NCI-H128 (cell line): ENCODE data around the gene NFATC1.

Source experiments
- DNase-seq: peaks from one replicate; lab custom pipeline; 2025; ENCODE audit not compliant: unreplicated experiment; lab: John Stamatoyannopoulos, UW

NFATC1 gene

DNA sequence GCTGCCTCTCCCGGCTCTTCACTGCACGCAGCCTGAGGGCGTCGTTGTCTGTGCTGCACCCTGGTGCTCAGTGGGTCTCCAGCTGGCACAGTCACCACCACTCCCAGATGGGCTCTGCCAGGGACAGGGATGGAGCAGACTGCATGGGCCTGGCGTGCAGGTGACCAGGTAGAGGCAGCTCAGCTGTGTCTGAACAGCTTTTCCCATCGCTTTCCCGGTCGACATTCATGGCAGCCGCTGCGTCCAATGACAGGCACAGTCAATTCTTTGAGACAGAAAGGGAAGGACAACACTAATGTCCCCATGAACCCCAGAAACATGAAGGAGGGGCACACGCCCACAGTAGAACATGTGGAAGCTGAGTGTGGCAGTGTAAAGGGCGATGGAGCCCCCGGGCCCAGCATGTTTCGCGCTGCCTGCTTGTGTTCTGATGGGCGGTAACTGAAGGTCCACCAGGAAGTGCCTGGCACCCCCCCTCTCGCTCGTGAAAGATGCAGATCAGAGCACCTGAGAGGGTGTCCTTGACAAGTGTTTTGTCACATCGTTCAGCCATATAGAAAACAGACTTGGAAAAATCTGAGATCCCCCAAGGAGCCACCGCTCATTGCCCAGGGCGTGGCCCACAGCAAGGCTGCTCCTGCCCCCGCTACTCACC is 122.4 kb downstream of the NFATC1 start:
- no peak for DNase-seq

DNA sequence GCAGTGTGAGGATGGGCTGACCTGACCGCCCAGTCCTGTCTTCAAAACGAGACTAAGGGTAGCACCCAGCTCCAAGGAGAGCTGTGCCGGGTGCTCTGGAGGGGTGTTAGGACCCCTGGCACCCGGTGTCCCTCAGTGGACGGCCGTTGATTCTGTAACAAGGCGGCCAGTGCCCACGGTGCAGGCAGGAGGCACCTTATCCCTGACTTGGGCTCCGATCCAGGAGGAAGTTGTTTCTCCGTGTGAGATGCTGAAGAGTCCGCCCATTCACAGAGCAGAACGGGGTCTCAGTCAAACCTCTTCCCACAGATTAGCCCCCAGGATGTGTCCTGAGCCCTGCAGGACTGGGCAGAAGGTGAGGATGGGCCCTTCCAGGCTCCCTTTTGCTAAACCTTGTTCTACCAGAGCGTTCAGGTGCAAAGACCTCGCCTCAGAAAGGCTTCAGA is 123.0 kb downstream of the NFATC1 start:
- DNase-seq, result no peak

DNA sequence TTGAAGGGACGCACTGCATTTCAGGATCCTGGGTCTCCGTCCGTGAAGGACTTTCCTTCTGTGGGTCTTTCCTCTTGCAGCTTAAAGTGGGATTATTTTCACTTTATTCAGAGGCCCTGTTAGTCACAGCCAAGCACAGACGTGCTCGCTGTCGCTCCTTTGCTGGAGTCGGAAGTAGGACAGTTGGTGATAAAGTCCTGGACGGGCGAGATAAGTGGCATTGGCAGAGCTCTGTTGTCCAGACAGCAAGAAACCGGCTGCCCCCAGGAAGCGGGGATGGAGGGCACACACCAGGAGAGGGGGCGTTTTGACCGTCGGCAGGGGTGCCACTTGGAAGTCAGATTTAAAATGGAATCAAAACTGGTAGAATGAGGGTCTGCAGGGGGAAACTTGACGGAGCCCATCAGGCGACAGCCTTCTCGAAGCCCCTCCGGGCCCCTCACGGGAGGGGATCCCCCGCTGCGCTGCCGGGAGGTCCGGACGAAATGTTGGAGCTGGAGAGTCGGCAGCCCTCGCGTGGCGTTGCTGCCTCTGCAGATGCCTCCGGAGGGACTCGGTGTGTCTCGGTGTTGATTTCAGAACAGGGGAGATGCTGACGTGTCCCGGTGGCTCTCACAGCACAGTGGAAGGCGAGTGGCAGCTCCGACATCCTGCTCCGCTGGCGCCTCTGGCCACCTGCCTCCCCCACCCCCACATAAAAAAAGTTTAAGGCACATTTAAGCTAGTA is 124.2 kb downstream of the NFATC1 start:
- DNase-seq, result no peak

DNA sequence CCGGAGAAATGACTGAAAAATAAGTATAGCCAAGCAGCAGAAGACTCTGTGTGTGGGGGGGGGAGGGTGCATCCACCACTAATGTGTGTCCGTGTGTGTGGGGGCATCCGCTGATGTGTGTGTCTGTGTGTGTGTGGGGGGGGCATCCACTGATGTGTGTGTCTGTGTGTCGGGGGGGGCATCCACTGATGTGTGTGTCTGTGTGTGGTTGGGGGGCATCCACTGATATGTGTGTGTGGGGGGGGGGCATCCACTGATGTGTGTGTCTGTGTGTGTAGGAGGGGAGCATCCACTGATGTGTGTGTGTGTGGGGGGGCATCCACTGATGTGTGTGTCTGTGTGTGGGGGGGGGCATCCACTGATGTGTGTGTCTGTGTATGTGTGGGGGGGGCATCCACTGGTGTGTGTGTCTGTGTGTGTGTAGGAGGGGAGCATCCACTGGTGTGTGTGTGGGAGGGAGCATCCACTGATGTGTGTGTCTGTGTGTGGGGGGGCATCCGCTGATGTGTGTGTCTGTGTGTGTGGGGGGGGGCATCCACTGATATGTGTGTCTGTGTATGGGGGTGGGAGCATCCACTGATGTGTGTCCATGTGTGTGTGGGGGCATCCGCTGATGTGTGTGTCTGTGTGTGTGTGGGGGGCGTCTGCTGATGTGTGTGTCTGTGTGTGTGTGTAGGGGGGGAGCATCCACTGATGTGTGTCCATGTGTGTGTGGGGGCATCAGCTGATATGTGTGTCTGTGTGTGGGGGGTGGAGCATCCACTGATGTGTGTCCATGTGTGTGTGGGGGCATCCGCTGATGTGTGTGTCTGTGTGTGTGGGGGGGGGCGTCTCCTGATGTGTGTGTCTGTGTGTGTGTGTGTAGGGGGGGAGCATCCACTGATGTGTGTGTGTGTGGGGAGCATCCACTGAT is 125.0 kb downstream of the NFATC1 start:
- no peak for DNase-seq

DNA sequence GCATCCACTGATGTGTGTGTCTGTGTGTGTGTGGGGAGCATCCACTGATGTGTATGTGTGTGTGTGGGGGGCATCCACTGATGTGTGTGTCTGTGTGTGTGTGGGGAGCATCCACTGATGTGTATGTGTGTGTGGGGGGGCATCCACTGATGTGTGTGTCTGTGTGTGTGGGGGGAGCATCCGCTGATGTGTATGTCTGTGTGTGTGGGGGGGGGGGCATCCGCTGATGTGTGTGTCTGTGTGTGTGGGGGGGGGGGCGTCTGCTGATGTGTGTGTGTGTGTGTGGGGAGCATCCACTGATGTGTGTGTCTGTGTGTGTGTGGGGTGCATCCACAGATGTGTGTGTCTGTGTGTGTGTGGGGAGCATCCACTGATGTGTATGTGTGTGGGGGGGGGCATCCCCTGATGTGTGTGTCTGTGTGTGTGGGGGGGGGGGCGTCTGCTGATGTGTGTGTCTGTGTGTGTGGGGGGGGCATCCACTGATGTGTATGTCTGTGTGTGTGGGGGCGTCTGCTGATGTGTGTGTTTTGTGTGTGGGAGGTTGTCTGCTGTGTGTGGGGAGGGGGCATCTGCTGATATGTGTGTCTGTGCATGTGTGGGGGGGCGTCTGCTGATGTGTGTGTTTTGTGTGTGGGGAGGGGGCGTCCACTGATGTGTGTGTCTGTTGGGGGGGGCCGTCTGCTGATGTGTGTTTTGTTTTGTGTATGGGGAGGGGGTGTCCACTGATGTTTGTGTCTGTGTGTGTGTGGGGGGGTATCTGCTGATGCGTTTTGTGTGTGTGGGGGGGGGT is 125.9 kb downstream of the NFATC1 start:
- DNase-seq, result no peak

DNA sequence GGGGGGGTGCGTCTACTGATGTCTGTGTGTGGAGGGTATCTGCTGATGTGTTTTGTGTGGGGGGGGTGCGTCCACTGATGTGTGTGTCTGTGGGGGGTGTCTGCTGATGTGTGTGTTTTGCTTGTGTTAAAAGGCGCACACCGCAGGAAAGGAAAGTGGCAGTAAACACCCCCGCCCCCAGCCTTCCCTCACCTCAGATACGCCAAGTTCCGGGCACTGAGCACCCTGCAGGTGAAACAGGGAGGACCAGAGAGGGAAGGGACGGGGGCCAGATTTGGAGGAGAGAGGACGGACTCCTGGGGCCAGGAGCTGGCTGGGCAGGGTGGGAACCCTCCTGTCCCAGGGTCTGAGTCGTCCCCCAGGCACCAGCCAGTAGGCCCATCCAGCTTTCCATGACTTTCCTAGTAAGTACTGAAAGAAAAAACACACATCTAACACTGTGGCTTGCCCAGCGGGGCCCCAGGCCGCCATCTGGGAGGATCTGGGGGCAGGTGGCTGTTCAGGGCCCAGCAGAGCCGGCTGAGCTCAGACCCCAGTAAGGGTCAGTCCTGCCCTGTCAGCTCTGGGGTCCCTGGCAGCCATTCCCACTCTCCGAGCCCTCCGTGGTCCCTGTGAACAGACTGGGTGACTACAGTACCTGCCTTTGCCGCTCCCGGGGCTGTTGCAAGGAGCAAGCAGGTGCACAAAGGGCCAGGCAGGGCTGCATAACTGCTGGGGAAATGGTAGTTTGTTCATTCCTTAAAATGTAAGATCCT is 126.9 kb downstream of the NFATC1 start:
- no peak for DNase-seq

DNA sequence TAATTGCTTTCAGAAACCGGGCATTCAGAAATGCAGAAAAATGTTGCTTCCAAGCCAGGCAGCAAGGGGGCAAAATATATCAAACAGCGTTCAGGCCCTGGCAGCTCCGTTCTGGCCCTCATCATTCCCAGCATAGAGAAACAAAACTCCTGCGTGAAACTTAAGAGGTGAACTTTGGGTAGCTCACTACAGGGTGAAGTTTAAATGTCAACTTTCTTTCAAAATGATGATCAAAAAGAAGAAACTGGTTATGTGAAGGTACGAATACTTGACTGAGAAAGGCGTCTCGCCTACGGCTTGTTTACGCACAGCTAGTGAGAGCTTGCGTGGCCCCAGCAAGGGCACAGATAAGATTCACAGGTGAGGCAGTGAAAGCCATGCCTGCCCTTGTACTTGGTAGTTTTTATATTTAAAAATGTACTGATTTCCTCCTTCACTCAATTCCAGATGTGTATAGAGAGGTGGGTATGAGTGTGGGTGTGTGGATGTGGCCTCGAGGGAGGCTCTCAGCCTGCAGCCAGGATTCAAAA is 127.5 kb downstream of the NFATC1 start:
- DNase-seq, result no peak

DNA sequence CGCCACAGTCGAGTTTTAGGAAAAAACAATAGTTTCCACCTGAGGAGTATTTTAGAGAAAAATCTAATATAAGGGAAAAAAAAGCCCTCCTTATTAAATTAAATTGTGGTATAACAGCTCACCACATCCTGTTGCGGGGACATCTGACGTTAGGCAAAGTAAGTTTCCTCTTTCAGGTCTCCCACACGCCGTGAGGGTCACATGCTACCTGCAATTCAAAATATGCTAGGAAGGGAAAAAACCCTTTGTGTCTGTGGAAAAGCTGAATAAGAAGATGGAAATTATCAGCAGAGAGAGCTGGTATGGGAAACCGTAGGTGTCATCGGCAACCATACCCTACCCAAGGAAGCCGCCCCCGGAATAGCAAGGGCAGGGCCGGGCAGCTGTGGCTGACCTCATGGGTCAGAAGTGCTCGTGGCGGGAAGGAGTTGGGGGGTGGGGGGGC is 128.0 kb downstream of the NFATC1 start:
- DNase-seq, result no peak

DNA sequence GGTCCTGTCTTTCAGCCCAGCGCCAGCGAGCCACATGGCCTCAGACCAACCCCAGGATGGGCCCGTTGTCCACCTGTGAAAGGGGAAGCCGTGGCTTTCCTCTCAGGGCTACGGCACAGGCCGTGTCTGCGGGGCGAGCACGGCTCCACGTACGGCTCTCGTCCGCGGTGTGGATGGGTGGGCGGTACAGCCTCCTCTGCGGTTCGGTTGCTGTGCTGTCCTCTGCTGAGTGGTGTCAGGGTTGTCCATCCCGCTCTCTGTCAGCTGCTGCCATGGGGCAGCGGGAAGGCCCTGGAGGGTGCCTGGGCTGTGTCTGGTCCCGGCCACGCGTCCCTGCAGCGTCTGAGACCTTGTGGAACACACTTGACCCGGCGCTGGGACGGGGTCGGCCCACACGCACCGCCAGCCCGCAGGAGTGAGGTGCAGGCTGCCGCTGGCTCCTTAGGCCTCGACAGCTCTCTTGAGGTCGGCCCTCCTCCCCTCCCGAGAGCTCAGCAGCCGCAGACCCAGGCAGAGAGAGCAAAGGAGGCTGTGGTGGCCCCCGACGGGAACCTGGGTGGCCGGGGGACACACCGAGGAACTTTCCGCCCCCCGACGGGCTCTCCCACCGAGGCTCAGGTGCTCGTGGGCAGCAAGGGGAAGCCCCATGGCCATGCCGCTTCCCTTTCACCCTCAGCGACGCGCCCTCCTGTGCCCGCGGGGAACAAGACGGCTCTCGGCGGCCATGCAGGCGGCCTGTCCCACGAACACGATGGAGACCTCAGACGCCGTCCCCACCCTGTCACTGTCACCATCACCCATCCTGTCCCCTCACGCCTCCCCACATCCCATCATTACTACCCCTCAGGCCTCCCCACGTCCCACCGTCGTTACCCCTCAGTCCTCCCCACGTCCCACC is 128.7 kb downstream of the NFATC1 start:
- DNase-seq, result no peak

DNA sequence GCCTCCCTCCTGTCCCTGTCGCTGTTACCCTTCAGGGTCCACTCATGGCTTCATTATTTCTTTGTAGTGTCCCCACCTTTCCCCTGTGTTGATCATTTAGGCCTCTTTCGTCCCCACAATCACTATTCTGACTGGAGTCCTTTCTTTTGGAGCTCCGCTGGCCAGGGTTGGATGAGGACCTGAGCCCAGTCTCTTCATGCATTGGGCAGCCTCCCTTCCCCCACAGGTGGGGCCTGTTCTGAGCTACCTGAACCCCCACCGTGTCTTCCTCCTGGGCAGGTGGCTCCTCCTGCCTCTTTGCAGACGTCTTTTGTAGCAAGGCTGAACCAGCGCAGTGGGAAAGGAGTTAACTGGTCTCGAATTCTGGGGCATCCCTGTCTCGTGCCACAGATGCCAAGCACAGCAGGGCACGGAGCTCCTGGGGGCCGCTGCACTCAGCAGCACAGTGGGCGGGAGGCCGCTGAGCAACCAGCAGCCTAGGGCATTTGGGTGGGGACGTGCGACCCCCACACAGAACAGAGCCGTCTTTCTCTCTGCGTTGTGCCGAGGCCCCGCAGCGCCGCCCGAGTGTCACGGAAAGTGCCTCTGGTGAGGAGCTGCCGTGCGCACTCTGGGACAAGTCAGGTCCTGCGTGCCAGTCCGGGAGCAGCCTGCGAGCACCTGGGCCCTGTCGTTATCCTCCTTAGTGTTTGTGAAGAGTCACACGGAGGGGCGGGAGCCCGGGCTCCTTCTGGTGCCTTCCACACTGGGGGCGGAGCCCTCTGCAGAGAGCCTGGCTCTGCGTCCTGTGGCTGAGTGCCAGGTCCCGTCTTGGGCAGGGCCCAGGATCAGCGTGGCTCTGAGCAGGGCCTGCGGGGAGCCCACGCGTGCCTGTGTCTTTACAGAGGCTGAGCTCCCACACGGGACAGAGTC is 130.1 kb downstream of the NFATC1 start:
- DNase-seq, result peak; percentile 29

DNA sequence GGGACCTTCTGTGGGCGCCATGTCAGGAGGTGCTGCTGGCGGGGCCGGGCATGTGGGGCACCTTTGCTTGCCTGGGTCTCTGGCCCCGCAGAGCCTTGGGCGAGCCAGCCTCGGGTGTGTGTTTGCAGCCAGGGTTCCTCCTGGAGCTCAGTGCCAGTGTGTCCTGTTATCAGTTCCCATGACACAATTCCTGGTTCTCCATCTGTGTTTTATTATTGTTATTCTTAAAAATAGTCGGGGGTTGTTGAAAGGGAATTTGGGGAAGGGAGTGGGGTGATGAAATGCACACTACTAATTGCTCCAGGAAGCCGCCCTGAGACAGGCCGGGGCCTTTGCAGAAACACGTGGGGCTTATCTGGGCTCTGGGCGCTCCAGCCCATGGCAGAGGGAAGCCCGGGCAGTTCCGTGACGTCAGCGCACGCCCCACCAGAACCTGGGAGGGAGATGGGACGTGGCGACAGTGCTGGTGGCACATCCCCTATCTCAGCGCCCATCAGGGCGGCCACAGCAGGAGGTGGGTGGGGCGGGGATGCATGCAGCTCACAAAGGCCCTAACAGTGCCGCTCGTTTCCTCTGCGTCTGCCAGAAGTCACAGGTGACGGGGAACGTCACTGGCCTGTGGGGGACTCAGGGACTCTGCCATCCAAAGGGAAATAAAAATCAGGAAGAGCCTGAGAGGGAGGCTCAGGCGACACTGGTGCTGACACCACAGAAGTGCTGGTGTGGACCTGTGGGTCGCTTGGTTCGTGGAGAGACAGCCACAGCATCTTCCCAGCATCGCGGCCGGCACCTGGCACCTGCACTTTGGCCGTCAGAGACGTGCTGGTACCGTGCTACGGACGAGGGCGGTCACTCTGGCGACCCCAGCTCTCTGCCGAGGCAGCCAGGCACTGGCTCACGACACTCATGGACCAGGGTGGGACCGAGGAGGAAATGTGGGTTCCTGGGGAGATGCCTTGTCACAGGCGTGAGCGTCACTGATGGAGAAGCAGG is 131.0 kb downstream of the NFATC1 start:
- DNase-seq, result no peak

DNA sequence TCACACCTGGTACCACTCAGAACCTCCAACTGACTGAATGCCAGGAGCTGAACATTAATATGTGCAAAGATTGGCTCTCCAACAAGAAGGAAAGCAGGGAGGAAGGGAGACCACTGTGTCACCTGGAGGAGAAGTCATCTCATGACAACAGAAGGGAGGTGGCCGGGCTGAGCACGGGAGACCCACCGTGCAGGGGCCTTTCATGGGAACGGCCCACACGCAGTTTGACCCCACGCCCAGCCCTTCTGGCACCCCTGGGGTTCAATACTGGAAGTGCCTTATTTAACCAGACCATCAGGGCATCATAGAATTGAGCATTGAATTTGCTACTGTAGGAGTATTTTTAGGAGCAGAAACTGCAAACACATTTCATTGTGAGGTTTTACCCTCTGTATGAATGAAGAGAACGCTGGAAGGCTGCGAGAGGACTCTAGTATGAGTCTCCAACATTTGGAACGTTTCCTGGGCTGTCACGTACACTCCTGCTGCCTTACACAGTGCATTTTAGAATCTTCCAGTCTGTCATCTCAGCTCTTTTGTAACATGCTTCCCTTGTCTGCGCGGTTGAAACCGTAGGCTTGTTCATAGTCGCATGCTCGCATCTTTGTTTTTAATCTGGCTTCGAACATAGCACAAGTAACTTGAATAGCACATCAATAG is 132.1 kb downstream of the NFATC1 start:
- no peak for DNase-seq

DNA sequence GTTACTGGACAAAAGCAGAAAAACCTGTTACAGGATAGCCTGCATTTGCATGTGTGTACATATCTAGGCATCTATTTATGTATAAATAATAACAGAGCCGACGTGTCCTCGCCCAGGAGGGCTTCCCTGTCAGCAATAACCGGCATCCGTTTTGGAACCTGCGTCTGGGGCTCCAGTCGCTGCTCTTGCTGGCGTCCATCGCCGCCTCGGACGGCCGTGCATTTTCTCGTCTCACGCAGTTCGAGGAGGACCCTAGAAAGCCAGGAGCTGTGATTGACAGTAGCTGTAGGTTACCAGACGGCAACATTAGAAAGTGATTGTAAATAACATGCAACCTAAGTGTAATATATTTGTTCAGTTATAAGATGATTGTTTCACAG is 132.6 kb downstream of the NFATC1 start:
- no peak for DNase-seq

DNA sequence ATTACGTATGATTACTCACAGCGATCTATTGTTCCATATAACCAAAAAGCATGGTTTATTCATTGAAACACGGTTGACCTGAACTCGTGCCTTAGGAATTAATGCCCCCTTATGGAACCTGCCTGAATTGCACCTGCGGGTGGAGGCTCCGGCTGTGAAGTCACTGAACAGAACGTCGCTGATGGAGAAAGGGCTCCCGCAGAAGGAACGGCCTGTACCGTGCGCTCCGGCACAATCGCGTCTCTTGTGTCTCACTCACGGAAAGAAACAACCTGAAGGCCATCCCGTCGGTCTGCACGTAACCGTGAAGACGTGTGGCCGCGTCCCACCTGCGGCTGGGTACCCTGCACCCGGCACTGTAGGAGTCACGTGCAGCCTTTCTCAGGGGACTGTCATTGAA is 133.1 kb downstream of the NFATC1 start:
- DNase-seq, result peak; percentile 41

DNA sequence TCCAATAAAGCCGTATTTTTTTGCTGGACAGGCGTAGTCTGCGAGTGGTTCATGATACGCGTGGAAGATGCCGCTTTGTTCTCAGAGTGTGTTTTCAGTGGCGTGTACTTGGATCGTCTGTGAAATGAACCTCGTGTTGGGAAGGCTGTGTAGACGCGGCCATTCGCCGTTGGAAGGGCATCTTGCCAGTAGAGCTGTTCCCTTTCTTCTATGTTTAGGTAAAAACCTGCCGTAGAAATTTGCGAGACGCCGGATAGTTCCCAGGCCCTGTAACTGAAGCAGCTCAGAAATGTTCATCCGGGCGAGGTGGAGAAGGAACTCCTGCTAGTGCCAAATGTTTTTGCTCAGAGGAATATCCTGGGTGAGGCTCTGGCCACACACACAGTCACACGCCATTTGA is 133.6 kb downstream of the NFATC1 start:
- DNase-seq, result no peak

DNA sequence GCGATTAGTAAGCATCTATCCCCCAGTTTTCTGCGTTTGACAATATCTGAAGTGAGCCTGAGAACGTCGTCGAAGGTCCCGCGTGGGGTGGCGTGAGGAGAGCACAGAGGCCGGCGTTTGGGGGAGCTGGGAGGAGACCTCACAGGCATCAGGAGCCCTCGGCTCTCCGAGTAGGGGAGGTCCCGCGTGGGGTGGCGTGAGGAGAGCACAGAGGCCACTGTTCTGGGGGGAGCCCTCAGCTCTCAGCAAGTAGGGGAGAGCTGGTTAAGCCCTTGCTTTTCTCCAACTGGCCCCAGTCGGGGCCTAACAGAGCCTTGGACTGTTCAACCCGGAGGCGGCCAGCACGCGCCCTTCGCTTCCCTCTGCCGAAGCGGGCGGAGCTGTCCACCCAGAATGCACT is 134.3 kb downstream of the NFATC1 start:
- DNase-seq, result no peak
